Measurements from ENCODE around the gene MATCAP1.

DNA sequence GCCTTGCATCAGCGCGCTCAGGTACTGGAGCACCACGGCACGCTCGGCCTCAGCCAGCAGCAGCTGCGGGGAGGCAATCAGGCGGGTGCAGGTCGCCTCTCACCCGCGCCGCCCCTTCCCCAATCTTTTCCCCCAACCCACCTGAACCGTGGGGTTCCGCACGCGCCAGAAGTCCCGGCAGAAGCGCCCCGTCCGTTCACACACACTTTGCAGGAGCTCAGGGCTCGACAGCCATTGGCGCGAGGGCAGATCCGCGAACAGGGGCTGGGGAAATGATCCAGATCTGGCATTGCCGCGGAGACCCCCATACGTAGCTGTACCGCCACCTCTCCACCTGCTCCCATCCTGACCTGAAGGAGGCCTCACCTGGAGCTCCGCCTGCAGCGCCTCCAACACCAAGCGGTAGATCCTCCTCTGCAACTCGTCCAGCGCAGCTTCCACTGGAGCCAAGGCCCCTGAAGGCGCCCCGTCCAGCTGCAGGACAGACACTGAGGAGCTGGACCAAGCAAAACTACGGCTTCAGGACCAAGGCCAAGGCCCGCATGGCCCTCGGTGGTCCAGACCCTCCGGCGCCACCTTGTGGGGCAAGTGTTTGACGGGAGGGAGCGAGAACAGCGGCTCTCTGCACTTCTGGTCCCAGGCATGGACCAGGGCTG lies 1.4 kb upstream of the MATCAP1 start:
- TF ChIP-seq POLR2AphosphoS5 (IDR thresholded peaks at IDR 0.05) = peak; percentile 80
- TF ChIP-seq, protein P1, sequence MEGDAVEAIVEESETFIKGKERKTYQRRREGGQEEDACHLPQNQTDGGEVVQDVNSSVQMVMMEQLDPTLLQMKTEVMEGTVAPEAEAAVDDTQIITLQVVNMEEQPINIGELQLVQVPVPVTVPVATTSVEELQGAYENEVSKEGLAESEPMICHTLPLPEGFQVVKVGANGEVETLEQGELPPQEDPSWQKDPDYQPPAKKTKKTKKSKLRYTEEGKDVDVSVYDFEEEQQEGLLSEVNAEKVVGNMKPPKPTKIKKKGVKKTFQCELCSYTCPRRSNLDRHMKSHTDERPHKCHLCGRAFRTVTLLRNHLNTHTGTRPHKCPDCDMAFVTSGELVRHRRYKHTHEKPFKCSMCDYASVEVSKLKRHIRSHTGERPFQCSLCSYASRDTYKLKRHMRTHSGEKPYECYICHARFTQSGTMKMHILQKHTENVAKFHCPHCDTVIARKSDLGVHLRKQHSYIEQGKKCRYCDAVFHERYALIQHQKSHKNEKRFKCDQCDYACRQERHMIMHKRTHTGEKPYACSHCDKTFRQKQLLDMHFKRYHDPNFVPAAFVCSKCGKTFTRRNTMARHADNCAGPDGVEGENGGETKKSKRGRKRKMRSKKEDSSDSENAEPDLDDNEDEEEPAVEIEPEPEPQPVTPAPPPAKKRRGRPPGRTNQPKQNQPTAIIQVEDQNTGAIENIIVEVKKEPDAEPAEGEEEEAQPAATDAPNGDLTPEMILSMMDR (IDR thresholded peaks at IDR 0.05) = peak in 3 of 4 experiments; percentile 88 to 91 (median 90)
